Measurements from ENCODE around the gene C12orf60.

C12orf60 gene

DNA sequence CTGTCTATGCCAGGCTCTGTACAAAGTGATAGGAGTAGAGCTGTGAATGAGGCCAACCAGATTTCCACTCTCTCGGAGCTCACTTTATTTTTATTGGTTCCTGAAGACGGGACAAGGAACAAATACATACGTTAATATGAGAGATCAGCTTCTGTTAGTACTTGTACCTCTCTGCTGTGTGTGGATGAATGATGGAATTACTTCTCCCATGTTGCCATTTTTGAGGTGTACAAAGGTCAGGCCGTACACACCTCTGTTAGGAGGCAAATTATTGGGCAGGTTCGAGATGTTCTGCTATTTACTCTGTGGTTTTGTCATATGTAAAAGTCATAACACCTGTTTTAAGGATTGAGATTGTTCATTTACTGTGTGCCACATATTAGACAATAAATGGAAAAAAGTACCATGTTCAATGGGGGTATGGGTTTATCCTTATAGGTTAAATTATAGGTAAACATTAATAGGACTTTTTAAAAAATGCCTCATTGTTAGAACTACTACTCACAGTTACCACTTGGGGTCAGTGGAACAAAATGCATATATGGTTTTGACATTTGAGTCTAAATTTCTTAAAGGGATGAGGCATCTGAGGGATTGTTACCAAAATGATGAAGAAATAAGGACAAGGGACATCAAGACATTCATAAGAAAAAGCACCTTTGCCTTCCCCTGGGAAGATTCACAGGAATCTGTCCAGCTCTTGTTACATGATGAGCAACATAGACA lies 27.1 kb upstream of the C12orf60 start:
- DNase-seq (ENCODE audit: low read depth) = no peak

DNA sequence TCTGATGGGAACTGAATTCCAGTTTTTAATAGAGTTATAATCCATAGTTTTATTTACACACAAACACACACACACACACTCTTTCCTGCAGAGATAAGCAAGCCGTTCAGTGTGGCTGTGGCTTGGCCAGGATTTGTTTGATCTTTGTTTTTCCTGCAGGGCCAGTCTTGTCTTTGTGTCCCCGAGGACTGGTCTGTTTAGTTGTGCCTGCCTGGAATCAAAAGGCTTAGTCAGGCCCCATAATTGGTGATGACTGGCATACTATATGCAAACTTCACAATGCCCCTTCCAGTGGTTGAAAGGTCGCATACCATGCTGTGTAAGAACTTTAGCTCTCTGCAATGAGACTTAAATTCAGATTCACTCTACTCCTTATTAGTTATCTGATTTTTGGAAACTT lies 26.2 kb upstream of the C12orf60 start:
- no peak for DNase-seq (ENCODE audit: low read depth)

DNA sequence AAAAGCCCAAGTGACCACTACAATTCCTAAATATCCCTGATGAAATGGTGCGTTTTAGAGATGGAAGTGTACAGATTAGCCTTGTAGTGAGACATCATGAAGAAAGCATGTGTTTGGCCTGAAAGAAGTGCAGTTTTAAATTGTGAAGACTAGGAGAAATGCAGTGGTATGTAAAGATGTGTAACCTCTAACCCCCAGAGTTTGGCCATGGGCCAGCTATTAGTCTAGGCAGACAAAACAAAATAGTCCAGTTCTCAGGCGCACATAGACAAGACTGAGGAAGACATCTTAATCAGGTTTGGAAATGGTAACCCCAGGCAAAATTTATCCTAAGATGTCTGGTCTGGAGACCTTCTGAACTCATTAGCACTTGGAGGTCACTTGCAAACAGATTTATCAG lies 23.6 kb upstream of the C12orf60 start:
- DNase-seq (ENCODE audit: low read depth) = no peak

DNA sequence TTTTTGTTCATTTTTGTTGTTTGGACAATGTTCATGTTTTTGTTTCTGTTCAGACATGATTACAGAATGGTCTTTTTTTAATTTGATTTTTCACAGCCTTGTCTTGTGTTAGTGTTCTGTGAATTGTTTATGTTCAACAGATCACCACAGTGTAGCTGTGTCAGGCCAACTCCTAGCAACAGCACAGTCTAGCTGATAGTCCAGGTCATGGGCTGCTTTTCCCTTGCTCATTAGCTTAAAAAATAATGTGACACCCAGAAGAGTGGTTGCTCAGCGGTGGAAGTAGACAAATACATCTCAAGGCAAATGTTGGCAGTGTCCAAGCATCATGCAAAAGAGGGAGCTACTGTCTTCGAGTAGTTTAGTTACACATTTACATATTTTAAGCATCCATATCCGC lies 22.6 kb upstream of the C12orf60 start:
- no peak for DNase-seq (ENCODE audit: low read depth)

DNA sequence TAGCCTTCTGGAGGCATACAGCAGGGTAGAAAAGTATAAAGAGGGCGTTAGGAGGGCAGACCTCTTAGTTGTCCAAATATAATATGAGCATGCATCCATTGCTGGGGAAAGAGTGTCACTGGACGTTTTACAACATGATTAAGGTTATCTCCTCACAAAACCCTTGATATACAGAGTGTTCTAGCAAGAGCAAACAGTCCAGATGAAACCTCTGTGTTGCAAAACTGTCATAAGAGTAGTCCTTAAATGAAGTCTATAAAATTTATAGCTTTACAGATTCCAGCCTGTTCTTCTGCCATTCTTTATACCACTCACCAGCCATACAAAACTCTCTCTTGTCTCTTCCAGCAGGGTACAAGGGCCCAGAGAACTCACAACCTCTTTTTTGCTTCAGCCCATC lies 21.9 kb upstream of the C12orf60 start:
- no peak for DNase-seq (ENCODE audit: low read depth)

DNA sequence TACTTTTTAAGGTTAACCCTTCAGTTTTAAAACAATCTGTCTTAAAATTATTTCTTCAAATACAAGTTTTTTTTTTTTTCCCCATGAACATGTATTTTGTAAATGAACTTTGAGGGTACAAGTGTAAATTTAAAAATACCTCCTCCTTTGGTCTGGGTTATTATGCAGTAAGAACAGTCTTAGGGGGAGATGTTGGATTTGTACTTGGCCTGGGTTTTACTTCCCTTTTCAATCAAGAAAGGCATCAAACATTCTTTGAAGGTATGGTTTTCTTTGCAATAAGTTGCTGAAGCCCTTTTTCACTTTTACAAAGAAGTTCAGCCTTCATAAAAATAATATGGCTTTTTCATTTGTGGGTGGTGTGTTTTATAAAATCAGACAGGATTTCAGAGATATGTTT lies 20.7 kb upstream of the C12orf60 start:
- DNase-seq (ENCODE audit: low read depth) = no peak

DNA sequence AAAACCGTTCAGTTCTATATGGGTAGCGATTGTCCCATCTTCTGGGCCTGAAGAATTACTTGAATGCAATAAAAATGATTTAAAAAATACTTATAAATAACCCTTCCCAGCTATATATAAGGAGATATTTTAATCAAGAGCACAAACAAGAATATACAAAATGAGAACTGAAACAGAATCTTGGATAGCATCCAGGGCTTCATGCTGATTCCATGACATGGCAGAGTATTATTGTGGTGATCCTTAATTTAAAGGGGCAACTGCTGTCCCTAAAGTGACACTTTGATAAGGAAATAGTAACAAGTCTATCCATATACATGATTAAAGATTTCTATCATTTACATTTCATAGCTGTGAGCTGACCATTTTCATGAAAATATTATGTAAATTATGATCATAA lies 19.0 kb upstream of the C12orf60 start:
- DNase-seq (ENCODE audit: low read depth) = no peak

DNA sequence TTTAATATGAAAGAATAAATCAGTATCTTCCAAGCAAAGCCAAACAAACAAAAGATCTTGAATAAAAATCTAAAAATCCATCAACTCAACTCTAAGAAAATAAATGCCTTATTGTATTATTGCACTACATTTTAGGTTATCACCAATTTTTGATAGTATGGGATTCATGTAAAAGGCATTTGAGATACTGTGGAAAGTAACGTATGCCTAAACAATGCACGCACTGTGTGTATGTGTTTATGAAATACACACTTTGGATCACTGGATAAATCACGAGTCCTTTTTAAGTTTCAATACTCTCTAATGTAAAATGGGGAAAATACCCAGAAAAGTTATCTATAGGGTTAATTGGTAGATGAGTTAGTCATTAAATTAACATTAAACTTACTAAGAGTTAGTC lies 17.9 kb upstream of the C12orf60 start:
- DNase-seq (ENCODE audit: low read depth) = no peak

DNA sequence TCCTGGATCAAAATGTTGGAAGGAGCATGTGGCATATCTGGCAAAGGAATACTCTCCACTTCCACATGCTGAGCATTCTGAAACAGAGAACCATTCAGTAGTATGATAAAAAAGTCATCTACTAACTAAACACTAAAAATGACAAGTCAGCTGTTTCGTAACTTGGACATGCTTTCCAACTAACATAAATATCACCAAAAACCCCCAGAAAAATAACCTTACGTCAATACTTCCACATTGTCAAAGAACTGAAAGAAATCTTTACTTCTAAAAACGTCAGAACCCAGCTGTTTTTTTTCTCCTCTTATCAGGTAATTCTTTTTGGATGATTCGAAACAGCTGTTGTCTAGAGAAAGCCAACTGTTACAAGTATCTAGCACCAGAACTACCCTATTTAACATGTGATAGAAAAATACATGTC lies 8.4 kb upstream of the C12orf60 start:
- no peak for DNase-seq (ENCODE audit: low read depth)

DNA sequence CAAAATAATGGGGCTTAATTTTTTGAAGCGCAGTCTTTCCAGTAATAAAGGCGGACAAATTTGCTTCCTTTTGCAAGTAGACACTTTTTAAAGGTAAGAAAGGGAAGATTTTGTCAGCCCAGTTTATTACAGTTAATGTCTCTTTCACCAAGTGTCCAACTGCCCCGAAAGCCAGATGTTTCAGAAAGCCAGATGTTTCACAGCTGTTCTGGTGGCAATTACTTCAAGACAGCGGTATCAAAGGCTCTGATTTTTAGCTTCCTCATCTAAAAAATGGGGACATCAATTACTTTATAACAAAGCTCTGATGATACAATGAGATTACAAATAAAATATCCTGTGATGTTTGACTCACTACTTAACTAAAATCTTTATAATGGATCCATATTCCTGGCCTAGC lies 1.2 kb upstream of the C12orf60 start:
- no peak for DNase-seq (ENCODE audit: low read depth)

DNA sequence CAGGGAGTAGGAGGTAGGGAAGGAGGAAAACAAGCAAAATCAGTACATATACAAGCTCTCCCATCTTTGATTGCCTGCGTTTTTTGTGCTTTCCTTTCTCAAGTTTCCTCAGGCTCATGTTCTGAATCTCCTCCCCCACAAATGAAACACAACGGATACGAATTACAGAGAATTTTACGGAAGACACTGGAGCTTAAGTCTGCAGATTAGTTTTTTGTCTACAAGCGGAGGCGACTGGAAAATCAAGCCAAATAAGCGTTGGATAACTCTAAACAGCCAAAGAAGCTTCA lies 804 bp upstream of the C12orf60 start:
- DNase-seq (ENCODE audit: low read depth) = no peak

DNA sequence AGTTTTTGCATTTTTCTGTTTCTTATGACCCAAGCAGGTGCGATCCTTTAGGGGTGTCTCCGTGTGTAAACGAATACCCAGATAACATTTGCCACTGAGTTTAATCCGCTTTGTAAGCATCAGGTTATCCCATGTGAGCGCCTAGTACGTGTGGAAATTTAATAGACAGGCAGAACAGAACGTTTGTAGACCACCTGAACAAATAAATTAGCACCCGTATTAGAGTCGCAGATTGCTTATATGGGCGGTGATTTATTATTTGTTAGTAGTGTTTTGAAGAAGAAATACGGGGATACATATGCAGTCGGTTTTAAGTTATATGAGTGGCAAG lies 325 bp downstream of the C12orf60 start:
- no peak for DNase-seq (ENCODE audit: low read depth)

DNA sequence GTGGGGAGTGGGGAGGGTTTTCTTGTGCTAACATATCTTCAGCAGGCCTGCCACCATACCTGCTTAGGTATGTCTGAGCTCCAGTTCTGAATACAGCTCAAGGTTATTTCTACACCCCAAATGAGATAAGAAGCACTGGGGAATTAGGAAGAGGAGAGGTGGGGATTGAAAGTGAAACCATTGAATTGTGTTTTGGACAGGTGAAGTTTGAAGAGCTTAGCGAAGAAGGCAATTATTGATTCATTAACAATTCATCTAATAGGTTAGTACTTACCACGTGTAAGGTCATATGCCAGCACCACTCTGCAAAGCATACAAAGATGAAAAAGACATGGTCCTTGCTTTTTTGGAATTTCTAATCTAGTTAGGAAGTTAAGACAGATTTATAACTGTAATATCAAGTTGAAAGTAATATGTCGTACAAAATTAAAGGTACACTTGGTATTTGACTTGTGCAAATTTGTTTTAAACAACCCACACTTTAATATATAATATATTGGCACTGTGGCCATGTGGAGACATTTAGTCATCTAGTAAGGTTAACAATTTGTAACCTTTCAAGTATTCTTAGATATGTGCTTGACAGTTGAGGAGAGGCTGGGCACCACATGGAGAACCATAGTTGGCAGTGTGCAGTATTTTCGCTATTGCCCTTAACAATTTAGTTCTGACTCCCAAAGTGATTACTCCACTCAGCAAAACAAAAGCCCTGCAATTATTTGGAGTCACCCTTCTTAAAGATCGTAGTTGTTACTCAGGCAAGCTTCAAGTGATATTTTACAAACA lies 6.9 kb downstream of the C12orf60 start:
- no peak for DNase-seq (ENCODE audit: low read depth)

DNA sequence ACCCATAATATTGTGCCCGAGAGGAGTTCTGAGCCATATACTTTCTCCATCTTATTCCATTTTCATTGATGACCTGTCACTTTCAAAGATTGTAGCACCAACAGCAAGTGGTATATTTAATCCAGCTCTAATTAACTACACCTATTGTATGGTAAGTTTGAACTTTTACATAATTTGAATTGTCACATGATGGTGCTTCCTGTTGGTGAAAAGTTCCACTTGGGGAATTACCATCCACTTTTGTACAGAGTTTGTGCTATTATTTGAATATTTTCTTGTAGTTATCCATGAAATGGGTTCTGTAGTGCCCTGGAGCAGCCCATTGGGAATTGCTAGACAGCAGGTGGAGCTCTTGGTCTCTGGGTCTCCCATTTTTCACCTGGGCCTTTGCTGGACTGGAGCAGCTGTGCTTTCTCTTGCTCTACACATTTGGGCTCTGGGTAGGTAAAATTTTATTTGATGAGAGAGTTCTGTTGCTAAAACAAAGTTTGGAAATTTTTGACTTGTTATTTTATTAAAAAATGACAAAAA lies 7.5 kb downstream of the C12orf60 start:
- no peak for DNase-seq (ENCODE audit: low read depth)

DNA sequence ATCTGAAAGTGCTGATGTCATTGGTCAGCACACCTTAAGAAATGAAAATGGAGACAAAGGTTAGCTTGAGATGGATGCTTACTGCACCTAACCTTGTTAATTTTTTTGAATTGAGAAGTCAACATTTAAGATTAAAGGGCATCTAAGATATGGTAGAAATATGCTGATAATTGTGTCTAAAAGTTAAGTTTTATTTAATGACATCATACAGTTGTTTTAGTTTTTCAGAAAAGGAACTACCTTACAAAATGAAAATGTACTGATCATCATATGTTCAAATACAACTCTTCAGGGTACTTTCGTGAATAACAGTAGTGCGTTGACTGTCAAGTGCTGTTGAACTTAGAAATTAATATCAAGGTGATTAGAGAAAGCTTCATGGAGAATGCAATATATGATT lies 8.0 kb downstream of the C12orf60 start:
- no peak for DNase-seq (ENCODE audit: low read depth)

DNA sequence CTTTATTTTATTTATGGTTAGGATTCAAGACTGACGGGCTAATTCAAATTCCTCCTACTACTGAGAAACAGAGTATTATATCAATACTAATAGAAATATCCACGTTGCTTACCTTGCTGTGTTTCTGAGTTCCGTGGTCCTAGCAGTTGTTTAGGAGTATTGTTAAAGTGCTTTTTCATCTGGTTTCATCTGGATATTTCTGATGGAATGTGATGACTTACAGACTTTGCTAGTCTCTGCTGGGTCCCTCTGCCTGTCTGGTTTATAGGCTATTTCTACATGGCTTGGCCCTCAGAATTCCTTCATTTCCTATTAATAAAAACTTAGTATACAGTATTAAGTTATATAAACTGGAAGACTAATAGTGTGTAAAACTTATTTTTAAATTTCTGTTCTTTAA lies 10.5 kb downstream of the C12orf60 start, which contains the start of gene SMCO3:
Gene SMCO3, minus strand, starts transcription at position 169 of the 400 bp plus-strand sequence. CDS start 7,502 bp downstream, outside the sequence.
- no peak for DNase-seq (ENCODE audit: low read depth)

DNA sequence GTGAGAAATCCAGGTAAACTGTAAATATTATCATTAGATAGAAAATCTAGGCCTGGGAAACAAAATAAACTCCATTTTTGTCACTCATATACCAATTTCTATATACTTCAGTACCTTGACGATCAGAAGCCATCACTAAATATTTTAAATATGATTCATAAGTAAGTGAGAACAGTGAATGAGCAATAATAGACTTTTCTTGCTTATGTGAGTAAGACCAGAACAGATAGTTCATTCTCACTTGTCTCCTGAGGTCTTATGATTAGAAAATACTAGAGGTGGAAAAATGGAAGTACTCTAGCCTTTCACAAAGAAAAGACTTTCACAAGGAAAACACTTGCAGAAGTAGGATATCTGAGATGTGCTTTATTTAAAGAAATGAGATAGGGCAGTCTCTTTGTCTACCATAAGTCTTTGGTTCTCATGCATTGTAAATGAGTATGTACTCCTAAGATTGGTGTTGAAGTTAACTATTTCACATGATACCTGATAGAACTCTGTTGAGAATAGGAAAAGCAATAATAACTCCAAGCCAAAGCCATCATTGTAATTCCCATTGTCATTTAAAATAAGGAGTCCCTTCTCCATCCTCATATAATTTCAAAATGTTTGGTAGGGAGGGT lies 20.7 kb downstream of the C12orf60 start:
- DNase-seq (ENCODE audit: low read depth) = no peak

DNA sequence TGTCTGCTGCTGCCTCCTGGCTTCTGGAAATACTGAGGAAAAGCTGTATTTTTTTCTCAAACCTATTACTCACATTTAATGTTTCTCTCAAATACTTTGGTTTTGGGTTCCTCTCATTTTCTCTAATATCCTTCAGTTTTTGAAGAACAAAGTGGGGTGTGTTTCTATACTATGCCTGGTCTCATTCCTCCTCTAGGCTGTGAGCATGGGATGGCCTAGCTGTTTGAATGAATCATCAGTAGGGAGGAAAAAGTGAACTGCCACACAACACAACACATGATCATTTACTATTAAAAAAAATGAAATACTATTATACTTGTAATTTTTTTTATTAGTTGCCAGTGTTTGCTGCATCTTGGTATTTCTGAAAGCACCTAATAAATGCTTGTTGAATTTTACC lies 21.8 kb downstream of the C12orf60 start:
- DNase-seq (ENCODE audit: low read depth) = no peak

DNA sequence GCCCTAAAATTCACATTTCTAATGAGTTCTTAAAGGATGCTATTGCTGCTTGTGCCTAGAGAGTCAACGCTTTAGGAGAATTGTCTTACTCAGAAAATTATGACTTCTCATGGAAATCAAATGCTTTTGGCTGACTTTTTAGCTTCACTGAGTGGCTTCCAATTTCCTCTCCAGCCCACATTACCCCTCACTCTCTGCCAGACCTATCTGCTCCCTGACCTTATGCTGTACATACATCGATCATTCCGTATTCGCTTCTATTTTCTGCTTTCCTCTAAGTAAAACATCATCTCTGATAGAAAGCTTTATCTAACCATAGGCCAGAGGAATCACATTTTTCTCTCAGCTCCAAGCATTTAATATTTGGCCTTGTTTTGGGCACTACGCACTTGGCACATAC lies 23.0 kb downstream of the C12orf60 start:
- DNase-seq (ENCODE audit: low read depth) = no peak

DNA sequence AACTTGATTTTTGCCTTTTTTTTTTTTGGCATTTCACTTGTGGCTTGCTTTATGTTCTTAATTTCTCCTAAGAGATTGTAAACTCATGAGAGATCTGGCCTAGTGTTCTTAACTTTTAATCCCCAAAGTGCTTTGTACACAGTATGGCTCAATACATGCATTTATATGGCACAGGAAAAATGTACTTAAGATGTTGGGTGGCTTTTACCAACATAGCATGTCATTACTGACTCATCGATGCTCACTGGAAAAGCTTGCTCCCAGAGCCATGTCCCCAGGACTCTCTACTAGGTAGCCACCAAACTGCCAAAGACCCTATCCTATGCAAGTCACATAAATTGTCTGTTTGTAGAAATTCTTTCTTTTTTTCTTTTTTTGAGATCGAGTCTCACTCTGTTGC lies 23.6 kb downstream of the C12orf60 start:
- no peak for DNase-seq (ENCODE audit: low read depth)

DNA sequence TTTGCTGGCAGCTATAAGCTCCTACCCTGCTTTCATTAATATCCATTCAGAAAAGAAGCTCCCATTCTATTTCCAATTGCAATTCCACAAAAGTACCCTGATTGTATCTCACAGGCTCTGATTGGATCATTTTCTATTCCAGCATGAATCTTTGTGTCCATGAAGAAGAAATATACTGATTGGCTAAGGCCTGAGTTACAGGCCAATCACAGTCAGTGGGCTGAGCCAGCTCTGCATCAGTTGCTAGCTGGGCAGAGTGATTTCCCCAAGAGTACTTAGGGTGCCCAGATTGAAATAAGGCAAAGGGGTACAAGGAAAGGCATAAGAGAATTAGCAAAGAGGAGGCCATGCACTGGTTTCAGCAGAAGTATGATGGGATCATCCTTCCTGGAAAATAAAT lies 25.4 kb downstream of the C12orf60 start:
- no peak for DNase-seq (ENCODE audit: low read depth)

DNA sequence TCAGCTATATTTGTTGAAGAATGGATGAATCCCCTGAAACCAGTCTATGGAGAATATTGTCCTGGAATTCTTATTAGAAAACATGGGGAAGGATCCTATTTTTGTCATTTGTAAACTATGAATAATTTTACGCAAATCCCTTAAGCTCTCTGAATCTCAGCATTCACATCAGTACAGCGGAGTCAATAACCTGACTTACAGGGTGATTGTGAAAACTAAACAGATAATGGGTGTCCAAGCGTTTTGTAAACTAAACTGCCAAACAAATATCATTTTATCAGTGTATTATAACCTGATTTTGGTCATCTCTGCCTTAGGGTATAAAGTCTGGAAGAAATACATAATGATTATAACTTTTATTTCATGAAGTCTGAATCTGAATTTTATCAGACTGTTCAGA lies 29.9 kb downstream of the C12orf60 start:
- no peak for DNase-seq (ENCODE audit: low read depth)

DNA sequence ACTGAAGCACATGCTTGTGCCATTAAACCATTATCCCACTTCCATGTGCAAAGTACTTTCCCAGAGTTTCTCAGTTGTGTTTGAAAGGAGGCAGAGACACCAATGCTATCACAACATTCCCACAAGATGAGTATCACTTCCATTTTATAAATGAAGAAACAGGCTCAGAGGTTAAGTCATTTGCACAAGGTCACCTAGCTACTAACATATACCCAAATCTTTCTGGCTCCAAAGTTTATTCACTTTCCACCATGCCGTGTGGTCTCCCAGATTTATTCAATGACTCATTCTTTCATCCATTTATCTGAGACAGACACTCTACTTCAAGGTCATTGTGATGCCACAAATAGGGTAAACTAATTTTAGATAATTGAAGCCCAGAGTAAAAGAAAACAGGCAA lies 30.5 kb downstream of the C12orf60 start:
- DNase-seq (ENCODE audit: low read depth) = no peak
